Astrocyte (in vitro differentiated cells and primary cell): ENCODE data around the gene PKP3. TPM values are rescaled to one million over a fixed set of nuclear protein-coding genes. Genes with fewer than 3 reads are reported as not detected.

Experiments
- DNase-seq: peaks from one replicate; pipeline ENCODE4 v3.0.0-alpha.2; 2010; ENCODE audit warnings: low read depth
- FAIRE-seq: peaks from 2 replicates; lab custom pipeline; 2011; peaks lifted over from hg19 to GRCh38; lab: Jason Lieb, UNC
- H2AFZ ChIP-seq: 2 replicates; pipeline ENCODE4 v1.6.0; 2012; ENCODE audit warnings: low read depth, low read length, inconsistent platforms
- H3K27ac ChIP-seq: 2 replicates; pipeline ENCODE4 v1.5.1; 2011; ENCODE audit warnings: low read depth, low read length, inconsistent platforms
- H3K27me3 ChIP-seq: 2 replicates; pipeline ENCODE4 v1.6.0; 2011; ENCODE audit warnings: low read length, inconsistent platforms; ENCODE audit not compliant: insufficient read depth
- H3K36me3 ChIP-seq: 2 replicates; pipeline ENCODE4 v1.5.1; 2011; ENCODE audit warnings: low read length, inconsistent platforms; ENCODE audit not compliant: insufficient read depth
- H3K4me1 ChIP-seq: 2 replicates; pipeline ENCODE4 v1.5.1; 2011; ENCODE audit warnings: low read length, inconsistent platforms; ENCODE audit not compliant: insufficient read depth
- H3K4me2 ChIP-seq: 2 replicates; pipeline ENCODE4 v1.6.0; 2012; ENCODE audit warnings: low read length, inconsistent platforms
- H3K4me3 ChIP-seq: 2 replicates; pipeline ENCODE4 v1.5.1; 2011; ENCODE audit warnings: low read depth, mild to moderate bottlenecking, low read length, inconsistent platforms; ENCODE audit not compliant: insufficient read depth
- H3K79me2 ChIP-seq: 2 replicates; pipeline ENCODE4 v1.6.0; 2012; ENCODE audit warnings: mild to moderate bottlenecking, low read length, inconsistent platforms; ENCODE audit not compliant: insufficient read depth
- H3K9ac ChIP-seq: 2 replicates; pipeline ENCODE4 v1.6.0; 2012; ENCODE audit warnings: mild to moderate bottlenecking, low read length, inconsistent platforms
- H3K9me3 ChIP-seq: 2 replicates; pipeline ENCODE4 v1.5.1; 2012; ENCODE audit warnings: low read depth, mild to moderate bottlenecking, low read length, inconsistent platforms; ENCODE audit not compliant: insufficient read depth
- H4K20me1 ChIP-seq: 2 replicates; pipeline ENCODE4 v1.6.0; 2012; ENCODE audit warnings: low read length, inconsistent platforms; ENCODE audit not compliant: insufficient read depth
- H3K27ac Mint-ChIP-seq: one replicate; pipeline ENCODE4 v1.8.0; 2021; ENCODE audit warnings: mild to moderate bottlenecking, mixed read lengths; ENCODE audit not compliant: unreplicated experiment
- H3K27me3 Mint-ChIP-seq: one replicate; pipeline ENCODE4 v1.8.0; 2021; ENCODE audit warnings: low read depth, mixed read lengths; ENCODE audit not compliant: unreplicated experiment
- H3K36me3 Mint-ChIP-seq: one replicate; pipeline ENCODE4 v1.8.0; 2021; ENCODE audit warnings: low read depth, mixed read lengths; ENCODE audit not compliant: unreplicated experiment
- H3K4me1 Mint-ChIP-seq: one replicate; pipeline ENCODE4 v1.8.0; 2021; ENCODE audit warnings: low read depth, mixed read lengths; ENCODE audit not compliant: unreplicated experiment
- H3K4me3 Mint-ChIP-seq: one replicate; pipeline ENCODE4 v1.8.0; 2021; ENCODE audit warnings: mild to moderate bottlenecking, moderate library complexity, mixed read lengths; ENCODE audit not compliant: unreplicated experiment
- H3K9me3 Mint-ChIP-seq: one replicate; pipeline ENCODE4 v1.8.0; 2021; ENCODE audit warnings: mild to moderate bottlenecking, mixed read lengths; ENCODE audit not compliant: unreplicated experiment
- EZH2 ChIP-seq: IDR thresholded peaks from 2 replicates; pipeline ENCODE4 v1.6.1; 2012; ENCODE audit warnings: mild to moderate bottlenecking, low read length, inconsistent platforms; ENCODE audit not compliant: insufficient read depth
- total RNA-seq: library from RNA; stranded (reverse); gene quantifications from 2 replicates; pipeline ENCODE4 v1.2.1, GENCODE V29; 2021
- TF ChIP-seq, protein P1 (sequence below): IDR thresholded peaks from 2 replicates; pipeline ENCODE4 v1.5.1; 2011; ENCODE audit warnings: low read depth, mild to moderate bottlenecking, inconsistent platforms, low read length, moderate library complexity; ENCODE audit not compliant: insufficient read depth

Gene PKP3
- total RNA-seq, 1 donor from 2014 or later: 2.1 TPM

DNA sequence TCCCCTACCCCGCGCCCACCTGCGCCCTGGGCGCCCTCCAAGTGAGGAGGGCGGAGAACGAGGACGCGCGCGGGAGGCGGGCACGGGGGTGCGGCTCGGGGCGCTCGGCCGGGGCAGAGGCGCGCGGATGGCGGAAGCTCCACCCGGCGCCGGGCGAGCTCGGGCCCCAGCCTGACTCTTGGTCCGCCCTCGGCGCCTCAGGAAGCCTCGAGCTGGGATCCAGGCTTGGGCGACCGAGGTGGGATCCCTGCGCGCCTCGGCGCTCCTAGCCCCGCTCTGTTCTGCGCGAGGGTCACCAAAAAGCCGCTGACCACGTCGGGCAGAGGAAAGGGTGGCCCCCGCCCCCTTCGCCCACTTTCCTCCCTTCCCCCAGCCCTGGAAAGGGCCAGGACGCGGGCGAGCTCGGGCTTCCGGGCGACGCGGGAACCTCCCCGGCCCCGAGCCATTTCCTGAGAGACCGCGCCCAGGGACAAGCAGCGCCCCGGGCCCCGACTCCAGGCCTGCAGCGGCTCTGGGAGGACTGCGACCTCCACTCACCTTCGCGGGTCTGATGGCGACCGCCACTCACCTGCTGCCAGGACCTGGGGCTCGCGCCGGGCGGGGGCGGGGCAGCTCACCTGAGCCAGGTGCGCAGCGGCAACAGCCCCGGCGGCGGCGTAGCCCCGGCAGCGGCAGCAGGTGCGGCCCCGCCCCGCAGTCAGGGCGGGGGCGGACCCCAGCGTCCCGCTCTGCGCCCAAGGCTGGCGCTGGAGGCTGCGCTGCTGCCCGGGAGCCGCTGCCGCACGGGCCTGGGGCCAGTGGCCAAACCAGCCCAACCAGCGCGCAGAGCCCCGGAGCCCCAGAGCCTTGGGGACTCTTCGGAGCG, 23.0 kb downstream of the PKP3 start:
- Mint-ChIP-seq H3K4me3 (no peak overlapping the region), H3K4me1 (peaks cover 5% of the 10 kb centered on the region)
- H3K27ac ChIP-seq: no peak overlapping the region

DNA sequence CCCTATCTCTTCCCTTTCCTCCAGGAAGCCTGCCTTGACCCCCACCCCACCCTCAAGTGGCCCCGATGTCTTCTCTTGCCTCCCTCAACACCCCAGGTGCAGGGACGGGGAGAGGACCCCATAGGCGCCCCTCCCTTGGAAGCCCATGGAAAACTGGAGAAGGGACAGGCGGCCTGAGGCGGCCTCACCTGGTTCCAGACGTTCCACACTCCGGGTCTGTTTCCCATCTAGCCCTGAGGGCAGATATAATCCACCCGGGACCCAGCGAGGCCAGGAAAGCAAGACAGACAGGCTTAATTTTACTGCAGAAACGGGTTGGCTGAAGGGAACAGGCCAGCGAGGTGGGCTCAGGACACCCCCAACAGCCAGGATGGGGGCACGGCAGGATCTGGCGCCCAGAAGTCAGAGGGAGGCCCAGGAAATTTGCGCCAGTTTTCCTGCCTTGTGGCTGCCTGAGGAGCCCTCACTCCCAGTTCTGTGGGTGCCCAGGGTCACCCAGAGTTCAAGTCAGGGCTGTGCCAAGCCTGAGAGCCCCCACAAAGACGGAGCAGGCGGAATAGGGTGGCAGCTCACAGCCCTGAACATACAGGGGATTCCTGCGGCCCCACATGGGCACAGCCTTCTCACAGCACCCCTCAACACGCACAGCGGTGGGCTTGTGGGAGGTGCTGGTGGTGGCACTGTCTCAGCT, 23.8 kb downstream of the PKP3 start:
- TF ChIP-seq, protein P1, sequence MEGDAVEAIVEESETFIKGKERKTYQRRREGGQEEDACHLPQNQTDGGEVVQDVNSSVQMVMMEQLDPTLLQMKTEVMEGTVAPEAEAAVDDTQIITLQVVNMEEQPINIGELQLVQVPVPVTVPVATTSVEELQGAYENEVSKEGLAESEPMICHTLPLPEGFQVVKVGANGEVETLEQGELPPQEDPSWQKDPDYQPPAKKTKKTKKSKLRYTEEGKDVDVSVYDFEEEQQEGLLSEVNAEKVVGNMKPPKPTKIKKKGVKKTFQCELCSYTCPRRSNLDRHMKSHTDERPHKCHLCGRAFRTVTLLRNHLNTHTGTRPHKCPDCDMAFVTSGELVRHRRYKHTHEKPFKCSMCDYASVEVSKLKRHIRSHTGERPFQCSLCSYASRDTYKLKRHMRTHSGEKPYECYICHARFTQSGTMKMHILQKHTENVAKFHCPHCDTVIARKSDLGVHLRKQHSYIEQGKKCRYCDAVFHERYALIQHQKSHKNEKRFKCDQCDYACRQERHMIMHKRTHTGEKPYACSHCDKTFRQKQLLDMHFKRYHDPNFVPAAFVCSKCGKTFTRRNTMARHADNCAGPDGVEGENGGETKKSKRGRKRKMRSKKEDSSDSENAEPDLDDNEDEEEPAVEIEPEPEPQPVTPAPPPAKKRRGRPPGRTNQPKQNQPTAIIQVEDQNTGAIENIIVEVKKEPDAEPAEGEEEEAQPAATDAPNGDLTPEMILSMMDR: no peak
- TF ChIP-seq EZH2: no peak
- no peaks in the 10 kb centered on the region for H3K36me3 Mint-ChIP-seq
- no peak for DNase-seq

More for the DNA sequence above, 23.0 kb downstream of the PKP3 start:
- TF ChIP-seq, protein P1: no peak
- no peak for TF ChIP-seq EZH2
- no peaks in the 10 kb centered on the region for H4K20me1 ChIP-seq
- peaks cover 15% of the 10 kb centered on the region for H3K4me1 ChIP-seq
- Mint-ChIP-seq H3K36me3 (no peaks in the 10 kb centered on the region), H3K27ac (no peak overlapping the region), H3K27me3 (peaks cover 27% of the 10 kb centered on the region), H3K9me3 (no peaks in the 10 kb centered on the region)
- H3K9ac ChIP-seq: no peak overlapping the region
- FAIRE-seq (no peak), DNase-seq (no peak)
- no peaks in the 10 kb centered on the region for H3K79me2 ChIP-seq
- H3K4me2 ChIP-seq: peak overlapping the region; percentile 81
- peaks cover 5% of the 10 kb centered on the region for H3K27me3 ChIP-seq
- no peaks in the 10 kb centered on the region for H3K9me3 ChIP-seq
- H2AFZ ChIP-seq: peak overlapping the region; percentile 60
- H3K36me3 ChIP-seq: no peaks in the 10 kb centered on the region
- H3K4me3 ChIP-seq: peak overlapping the region; percentile 33

More for the DNA sequence above, 23.8 kb downstream of the PKP3 start:
- Mint-ChIP-seq H3K9me3 (no peaks in the 10 kb centered on the region), H3K27ac (no peak overlapping the region), H3K4me1 (peaks cover 10% of the 10 kb centered on the region), H3K27me3 (peaks cover 27% of the 10 kb centered on the region), H3K4me3 (peak overlapping the region; percentile 79)
- Histone ChIP-seq H3K4me3 (no peak overlapping the region), H4K20me1 (no peaks in the 10 kb centered on the region), H3K27ac (no peak overlapping the region), H3K9ac (no peak overlapping the region), H3K4me1 (peaks cover 15% of the 10 kb centered on the region), H3K36me3 (no peaks in the 10 kb centered on the region), H3K27me3 (peaks cover 5% of the 10 kb centered on the region), H3K9me3 (no peaks in the 10 kb centered on the region), H3K79me2 (no peaks in the 10 kb centered on the region), H2AFZ (no peak overlapping the region), H3K4me2 (no peak overlapping the region)
- no peak for FAIRE-seq
